ENCODE measurements around the gene THAP4.
A peak's percentile ranks its signal among the peaks of the same experiment; 100 is the strongest.

The THAP4 gene

GRCh38 chr2:241637018-241637794 is at the start of gene THAP4, which contains the start of gene ATG4B:
Gene THAP4, minus strand, starts transcription at chr2:241637158. Its CDS starts 141 bp downstream, at chr2:241637017.
Gene ATG4B, plus strand, starts transcription at chr2:241637693. Its CDS starts 22 bp downstream, at chr2:241637715.
- DNase-seq (ENCODE audit: low spot score), result peak; percentile 58

GRCh38 chr2:241686324-241686649 is 49.3 kb upstream of the THAP4 start:
- no peak for DNase-seq (ENCODE audit: low spot score)

GRCh38 chr2:241680827-241681599 is 44.1 kb upstream of the THAP4 start:
- DNase-seq (ENCODE audit: low spot score), result no peak

GRCh38 chr2:241680044-241680443 is 43.1 kb upstream of the THAP4 start:
- DNase-seq (ENCODE audit: low spot score), result no peak

- DNase-seq (ENCODE audit: low spot score), result no peak
Observed at GRCh38 chr2:241678784-241679540, 42.0 kb upstream of the THAP4 start.

GRCh38 chr2:241678307-241678706 is 41.3 kb upstream of the THAP4 start:
- no peak for DNase-seq (ENCODE audit: low spot score)

- no peak for DNase-seq (ENCODE audit: low spot score)
Observed at GRCh38 chr2:241677392-241677791, 40.4 kb upstream of the THAP4 start.

- DNase-seq (ENCODE audit: low spot score), result no peak
Observed at GRCh38 chr2:241676665-241677064, 39.7 kb upstream of the THAP4 start.

GRCh38 chr2:241675885-241676284 is 38.9 kb upstream of the THAP4 start:
- DNase-seq (ENCODE audit: low spot score), result no peak

- no peak for DNase-seq (ENCODE audit: low spot score)
Observed at GRCh38 chr2:241673797-241674725, 37.1 kb upstream of the THAP4 start.

- no peak for DNase-seq (ENCODE audit: low spot score)
Observed at GRCh38 chr2:241673189-241673663, 36.3 kb upstream of the THAP4 start.

GRCh38 chr2:241672243-241673188 is 35.6 kb upstream of the THAP4 start:
- no peak for DNase-seq (ENCODE audit: low spot score)

GRCh38 chr2:241671457-241672240 is 34.7 kb upstream of the THAP4 start:
- no peak for DNase-seq (ENCODE audit: low spot score)

GRCh38 chr2:241670333-241671110 is 33.6 kb upstream of the THAP4 start:
- no peak for DNase-seq (ENCODE audit: low spot score)

GRCh38 chr2:241668839-241669238 is 31.9 kb upstream of the THAP4 start:
- DNase-seq (ENCODE audit: low spot score), result no peak

- DNase-seq (ENCODE audit: low spot score), result no peak
Observed at GRCh38 chr2:241668354-241668753, 31.4 kb upstream of the THAP4 start.

GRCh38 chr2:241666627-241667400 is 29.9 kb upstream of the THAP4 start:
- DNase-seq (ENCODE audit: low spot score), result no peak

Data from CD4-positive, alpha-beta T cell treated with Interleukin-6 at 100 ng/mL for 8 hours (primary cell).